ENCODE measurements around the gene DLGAP1. TPM values are rescaled to one million over a fixed set of nuclear protein-coding genes. Genes with fewer than 3 reads are reported as not detected.

Gene DLGAP1
- total and polyA plus RNA-seq, 2 experiments from 2014 or later: 3.1 to 6.5 TPM

DNA sequence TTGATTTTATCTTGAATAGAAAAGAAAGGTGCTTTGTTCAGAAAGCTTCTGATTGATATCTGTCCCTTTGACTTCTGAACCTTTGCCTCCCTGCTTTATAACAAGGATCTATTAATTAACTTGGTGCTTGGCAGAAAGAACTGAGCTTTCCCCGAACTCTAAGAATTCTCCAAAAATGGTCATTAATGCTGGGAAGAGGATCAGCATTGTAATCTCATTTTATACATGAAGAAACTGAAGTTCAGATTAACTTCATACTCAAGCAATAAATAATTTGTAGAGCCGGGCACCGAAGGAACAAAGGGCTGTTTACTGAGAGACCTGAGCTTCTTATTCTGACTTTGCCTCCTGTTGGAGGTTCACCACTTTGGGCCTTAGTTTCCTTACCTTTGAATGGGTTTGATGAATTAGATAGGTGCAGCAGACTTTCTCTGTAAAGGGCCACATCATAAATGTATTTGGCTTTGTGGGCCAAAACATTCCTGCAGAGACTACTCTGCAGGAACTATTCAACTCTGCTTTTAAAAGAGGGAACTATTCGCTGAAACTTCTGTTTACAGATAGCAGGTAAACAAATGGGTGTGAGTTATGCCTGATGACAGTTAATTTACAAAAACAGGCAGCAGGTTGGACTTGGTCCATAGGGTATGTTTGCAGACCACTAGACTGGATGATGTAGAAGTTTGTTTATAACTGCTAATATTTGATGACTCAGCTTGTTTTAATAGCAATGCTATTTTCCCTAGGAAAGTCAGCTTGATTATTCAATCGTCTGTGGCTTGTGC, 732.3 kb downstream of the DLGAP1 start:
- Histone ChIP-seq H3K9me3 (ENCODE audit: low read depth) (no peaks in the 10 kb centered on the region), H3K27me3 (no peaks in the 10 kb centered on the region), H3K36me3 (replicated peaks; ENCODE audit: insufficient read depth, low read depth) (no peaks in the 10 kb centered on the region), H2AFZ (no peak overlapping the region), H3K79me2 (no peaks in the 10 kb centered on the region), H3K4me2 (peak overlapping the region; percentile 65), H3K9me2 (replicated peaks; ENCODE audit: insufficient read depth) (no peaks in the 10 kb centered on the region), H3K4me1 (ENCODE audit: insufficient read depth) (peaks cover 32% of the 10 kb centered on the region), H4K20me1 (ENCODE audit: insufficient read depth, poor library complexity, severe bottlenecking) (no peaks in the 10 kb centered on the region), H3K4me3 (no peak overlapping the region), H3K27ac (peak overlapping the region; percentile 82)
- DNase-seq (ENCODE audit: low spot score): peak; percentile 55
- 14% methylated on average over 5 of the region's 5 CpGs for WGBS (ENCODE audit: low lambda C conversion rate, missing lambda C conversion rate)
- TF ChIP-seq EZH2phosphoT487 (IDR thresholded peaks at IDR 0.05; ENCODE audit: low read depth, severe bottlenecking, unreplicated experiment) (no peak), EZH2 (IDR thresholded peaks at IDR 0.05; ENCODE audit: borderline replicate concordance) (no peak)
- TF ChIP-seq, protein P1, sequence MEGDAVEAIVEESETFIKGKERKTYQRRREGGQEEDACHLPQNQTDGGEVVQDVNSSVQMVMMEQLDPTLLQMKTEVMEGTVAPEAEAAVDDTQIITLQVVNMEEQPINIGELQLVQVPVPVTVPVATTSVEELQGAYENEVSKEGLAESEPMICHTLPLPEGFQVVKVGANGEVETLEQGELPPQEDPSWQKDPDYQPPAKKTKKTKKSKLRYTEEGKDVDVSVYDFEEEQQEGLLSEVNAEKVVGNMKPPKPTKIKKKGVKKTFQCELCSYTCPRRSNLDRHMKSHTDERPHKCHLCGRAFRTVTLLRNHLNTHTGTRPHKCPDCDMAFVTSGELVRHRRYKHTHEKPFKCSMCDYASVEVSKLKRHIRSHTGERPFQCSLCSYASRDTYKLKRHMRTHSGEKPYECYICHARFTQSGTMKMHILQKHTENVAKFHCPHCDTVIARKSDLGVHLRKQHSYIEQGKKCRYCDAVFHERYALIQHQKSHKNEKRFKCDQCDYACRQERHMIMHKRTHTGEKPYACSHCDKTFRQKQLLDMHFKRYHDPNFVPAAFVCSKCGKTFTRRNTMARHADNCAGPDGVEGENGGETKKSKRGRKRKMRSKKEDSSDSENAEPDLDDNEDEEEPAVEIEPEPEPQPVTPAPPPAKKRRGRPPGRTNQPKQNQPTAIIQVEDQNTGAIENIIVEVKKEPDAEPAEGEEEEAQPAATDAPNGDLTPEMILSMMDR (IDR thresholded peaks at IDR 0.05; ENCODE audit: poor library complexity): no peak

DNA sequence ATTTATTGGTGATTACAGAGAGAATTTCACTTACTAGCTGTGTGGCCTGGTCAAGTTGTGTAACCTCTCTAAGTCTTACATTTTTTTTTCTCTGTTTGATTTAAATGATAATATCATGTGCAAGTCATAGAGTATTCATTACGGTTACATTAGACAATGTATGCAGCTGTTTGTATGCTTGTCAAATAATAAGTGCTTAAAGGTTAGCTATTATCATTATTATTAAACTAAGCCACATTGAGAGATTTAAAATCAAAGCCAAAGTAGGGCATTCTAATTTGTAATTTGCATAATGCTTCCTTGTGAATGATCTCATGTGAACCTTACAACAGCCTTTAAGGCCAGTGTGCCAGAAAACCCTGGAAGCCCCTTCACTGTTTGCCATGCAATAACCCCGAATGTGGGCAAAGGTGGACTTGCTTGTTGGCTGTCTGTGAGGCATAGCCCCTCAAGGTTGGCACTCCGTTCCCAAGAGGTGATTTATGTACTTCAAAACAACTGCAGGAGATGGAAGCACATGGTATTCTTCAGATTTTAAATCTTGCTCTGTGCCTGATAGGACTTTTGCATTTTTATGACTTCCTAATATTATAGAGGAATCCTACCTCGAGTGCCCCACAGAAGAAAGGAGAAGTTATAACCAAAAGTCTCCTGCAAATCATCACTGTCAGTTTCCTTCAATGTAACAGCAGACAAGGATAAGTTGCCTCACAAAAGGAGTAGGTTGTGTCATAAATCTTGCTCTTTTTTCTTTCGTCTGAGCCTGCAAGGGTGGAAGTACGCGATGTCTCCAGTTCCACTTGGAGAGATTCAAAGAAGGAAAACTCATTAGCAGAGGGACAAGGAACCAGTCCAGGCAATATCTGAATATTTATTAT, 733.1 kb downstream of the DLGAP1 start:
- Histone ChIP-seq H4K20me1 (ENCODE audit: insufficient read depth, poor library complexity, severe bottlenecking) (no peaks in the 10 kb centered on the region), H3K9me2 (replicated peaks; ENCODE audit: insufficient read depth) (no peaks in the 10 kb centered on the region), H3K4me2 (peak overlapping the region; percentile 65), H3K27me3 (no peaks in the 10 kb centered on the region), H3K4me3 (no peak overlapping the region), H3K36me3 (replicated peaks; ENCODE audit: insufficient read depth, low read depth) (no peaks in the 10 kb centered on the region), H2AFZ (no peak overlapping the region), H3K27ac (peak overlapping the region; percentile 82), H3K79me2 (no peaks in the 10 kb centered on the region), H3K9me3 (ENCODE audit: low read depth) (no peaks in the 10 kb centered on the region), H3K4me1 (ENCODE audit: insufficient read depth) (peaks cover 32% of the 10 kb centered on the region)
- 34% methylated on average over 7 of the region's 7 CpGs for WGBS (ENCODE audit: low lambda C conversion rate, missing lambda C conversion rate)
- TF ChIP-seq, protein P1 (IDR thresholded peaks at IDR 0.05; ENCODE audit: poor library complexity): no peak
- peak; percentile 39 for DNase-seq (ENCODE audit: low spot score)

DNA sequence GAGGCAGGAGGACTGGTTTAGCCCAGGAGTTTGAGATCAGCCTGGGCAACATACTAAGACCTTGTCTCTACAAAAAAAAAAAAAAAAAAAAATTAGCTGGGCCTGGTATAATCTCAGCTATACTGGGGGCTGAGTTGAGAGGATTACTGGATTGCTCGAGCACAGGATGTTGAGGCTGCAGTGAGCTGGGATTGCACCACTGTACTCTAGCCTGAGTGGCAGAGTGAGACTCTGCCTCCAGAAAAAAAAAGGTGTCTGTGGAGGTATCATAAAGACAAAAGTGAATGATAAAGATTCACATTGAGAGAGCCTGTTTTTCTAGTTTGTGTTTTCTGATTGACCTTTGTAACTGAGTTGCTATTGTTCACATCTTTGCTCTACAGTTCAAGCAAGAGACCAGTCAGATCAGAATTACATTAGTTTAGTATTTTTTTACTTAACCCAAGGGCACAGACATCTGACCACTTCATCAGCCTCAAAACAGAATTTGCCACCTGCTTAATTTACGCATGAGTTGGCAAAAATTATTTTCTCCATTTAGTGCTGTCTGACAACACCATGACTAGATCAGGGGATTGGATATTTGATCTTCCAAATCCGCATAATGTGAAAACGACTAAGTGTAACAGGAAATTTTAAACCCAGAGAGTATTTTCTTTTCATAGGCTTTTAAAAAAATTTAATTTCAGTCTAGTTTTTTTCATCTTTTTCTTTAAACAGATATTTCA, 734.1 kb downstream of the DLGAP1 start:
- peak; percentile 41 for DNase-seq (ENCODE audit: low spot score)
- H3K4me3 ChIP-seq: no peak overlapping the region
- WGBS (ENCODE audit: low lambda C conversion rate, missing lambda C conversion rate): 67% methylated on average over 4 of the region's 4 CpGs
- no peak overlapping the region for H2AFZ ChIP-seq
- no peaks in the 10 kb centered on the region for H3K79me2 ChIP-seq
- H3K27ac ChIP-seq: peak overlapping the region; percentile 82
- no peaks in the 10 kb centered on the region for H3K9me3 ChIP-seq (ENCODE audit: low read depth)
- no peaks in the 10 kb centered on the region for H3K27me3 ChIP-seq
- H3K36me3 ChIP-seq (replicated peaks; ENCODE audit: insufficient read depth, low read depth): no peaks in the 10 kb centered on the region
- TF ChIP-seq EZH2phosphoT487 (IDR thresholded peaks at IDR 0.05; ENCODE audit: low read depth, severe bottlenecking, unreplicated experiment): no peak
- no peak for TF ChIP-seq EZH2 (IDR thresholded peaks at IDR 0.05; ENCODE audit: borderline replicate concordance)
- TF ChIP-seq, protein P1 (IDR thresholded peaks at IDR 0.05; ENCODE audit: poor library complexity): no peak
- no peaks in the 10 kb centered on the region for H3K9me2 ChIP-seq (replicated peaks; ENCODE audit: insufficient read depth)
- peak overlapping the region; percentile 65 for H3K4me2 ChIP-seq
- no peaks in the 10 kb centered on the region for H4K20me1 ChIP-seq (ENCODE audit: insufficient read depth, poor library complexity, severe bottlenecking)
- peaks cover 32% of the 10 kb centered on the region for H3K4me1 ChIP-seq (ENCODE audit: insufficient read depth)
